Hypothalamus (tissue), 51 donors: ENCODE data around the gene APOB.

Experiments
- DNase-seq, 51 donors: peaks; one replicate each; lab custom pipeline; 2025; lab: John Stamatoyannopoulos, UW

APOB gene, protein sequence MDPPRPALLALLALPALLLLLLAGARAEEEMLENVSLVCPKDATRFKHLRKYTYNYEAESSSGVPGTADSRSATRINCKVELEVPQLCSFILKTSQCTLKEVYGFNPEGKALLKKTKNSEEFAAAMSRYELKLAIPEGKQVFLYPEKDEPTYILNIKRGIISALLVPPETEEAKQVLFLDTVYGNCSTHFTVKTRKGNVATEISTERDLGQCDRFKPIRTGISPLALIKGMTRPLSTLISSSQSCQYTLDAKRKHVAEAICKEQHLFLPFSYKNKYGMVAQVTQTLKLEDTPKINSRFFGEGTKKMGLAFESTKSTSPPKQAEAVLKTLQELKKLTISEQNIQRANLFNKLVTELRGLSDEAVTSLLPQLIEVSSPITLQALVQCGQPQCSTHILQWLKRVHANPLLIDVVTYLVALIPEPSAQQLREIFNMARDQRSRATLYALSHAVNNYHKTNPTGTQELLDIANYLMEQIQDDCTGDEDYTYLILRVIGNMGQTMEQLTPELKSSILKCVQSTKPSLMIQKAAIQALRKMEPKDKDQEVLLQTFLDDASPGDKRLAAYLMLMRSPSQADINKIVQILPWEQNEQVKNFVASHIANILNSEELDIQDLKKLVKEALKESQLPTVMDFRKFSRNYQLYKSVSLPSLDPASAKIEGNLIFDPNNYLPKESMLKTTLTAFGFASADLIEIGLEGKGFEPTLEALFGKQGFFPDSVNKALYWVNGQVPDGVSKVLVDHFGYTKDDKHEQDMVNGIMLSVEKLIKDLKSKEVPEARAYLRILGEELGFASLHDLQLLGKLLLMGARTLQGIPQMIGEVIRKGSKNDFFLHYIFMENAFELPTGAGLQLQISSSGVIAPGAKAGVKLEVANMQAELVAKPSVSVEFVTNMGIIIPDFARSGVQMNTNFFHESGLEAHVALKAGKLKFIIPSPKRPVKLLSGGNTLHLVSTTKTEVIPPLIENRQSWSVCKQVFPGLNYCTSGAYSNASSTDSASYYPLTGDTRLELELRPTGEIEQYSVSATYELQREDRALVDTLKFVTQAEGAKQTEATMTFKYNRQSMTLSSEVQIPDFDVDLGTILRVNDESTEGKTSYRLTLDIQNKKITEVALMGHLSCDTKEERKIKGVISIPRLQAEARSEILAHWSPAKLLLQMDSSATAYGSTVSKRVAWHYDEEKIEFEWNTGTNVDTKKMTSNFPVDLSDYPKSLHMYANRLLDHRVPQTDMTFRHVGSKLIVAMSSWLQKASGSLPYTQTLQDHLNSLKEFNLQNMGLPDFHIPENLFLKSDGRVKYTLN (N-terminal part only)

DNA sequence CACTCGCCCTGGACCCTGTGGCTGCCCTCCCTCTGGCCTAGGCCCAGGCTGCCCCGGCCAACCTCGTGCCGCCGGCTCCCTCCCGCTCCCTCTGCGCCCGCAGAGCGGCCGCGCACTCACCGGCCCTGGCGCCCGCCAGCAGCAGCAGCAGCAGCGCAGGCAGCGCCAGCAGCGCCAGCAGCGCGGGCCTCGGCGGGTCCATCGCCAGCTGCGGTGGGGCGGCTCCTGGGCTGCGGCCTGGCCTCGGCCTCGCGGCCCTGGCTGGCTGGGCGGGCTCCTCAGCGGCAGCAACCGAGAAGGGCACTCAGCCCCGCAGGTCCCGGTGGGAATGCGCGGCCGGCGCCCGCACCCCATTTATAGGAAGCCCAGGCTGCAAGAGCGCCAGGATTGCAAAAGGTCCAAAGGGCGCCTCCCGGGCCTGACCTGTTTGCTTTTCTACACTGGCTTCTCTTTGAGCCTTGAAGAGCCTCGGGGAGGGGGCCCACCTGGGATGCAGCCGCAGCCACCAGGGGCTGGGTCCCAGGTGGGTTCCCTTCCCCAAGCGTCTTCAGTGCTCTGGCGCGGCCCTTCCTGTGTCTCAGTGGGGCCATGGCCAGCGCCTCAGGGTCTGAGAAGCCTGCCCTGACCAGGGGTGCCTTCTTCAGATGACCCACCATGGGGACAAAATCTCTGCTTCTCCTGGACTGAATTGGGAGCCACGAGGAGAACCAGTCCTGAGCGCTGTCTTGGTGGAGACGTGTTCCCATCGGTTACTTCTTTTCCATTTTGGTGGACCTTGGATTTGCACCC, at the start of gene APOB:
TSS of gene APOB (minus strand) at position 330 of the 789 bp plus-strand sequence. CDS start at position 202, 128 bp downstream.
- peak in 3 of 51 donors; percentile 2 to 23 (median 20) for DNase-seq

GRCh38 chr2:21092308-21092869, 48.5 kb upstream of the APOB start:
- DNase-seq = no peak

GRCh38 chr2:21084401-21084800, 40.5 kb upstream of the APOB start:
- no peak for DNase-seq

- DNase-seq = no peak
Measured at GRCh38 chr2:21083482-21083881, 39.6 kb upstream of the APOB start.

- DNase-seq = no peak
Measured at GRCh38 chr2:21078296-21078695, 34.4 kb upstream of the APOB start.

- DNase-seq = no peak
Measured at GRCh38 chr2:21072477-21073242, 28.8 kb upstream of the APOB start.

- no peak for DNase-seq
Measured at GRCh38 chr2:21070341-21071257, 26.7 kb upstream of the APOB start.

GRCh38 chr2:21069746-21070340, 26.0 kb upstream of the APOB start:
- no peak for DNase-seq

GRCh38 chr2:21067859-21068537, 24.1 kb upstream of the APOB start:
- no peak for DNase-seq

- no peak for DNase-seq
Measured at GRCh38 chr2:21067125-21067524, 23.3 kb upstream of the APOB start.

DNA sequence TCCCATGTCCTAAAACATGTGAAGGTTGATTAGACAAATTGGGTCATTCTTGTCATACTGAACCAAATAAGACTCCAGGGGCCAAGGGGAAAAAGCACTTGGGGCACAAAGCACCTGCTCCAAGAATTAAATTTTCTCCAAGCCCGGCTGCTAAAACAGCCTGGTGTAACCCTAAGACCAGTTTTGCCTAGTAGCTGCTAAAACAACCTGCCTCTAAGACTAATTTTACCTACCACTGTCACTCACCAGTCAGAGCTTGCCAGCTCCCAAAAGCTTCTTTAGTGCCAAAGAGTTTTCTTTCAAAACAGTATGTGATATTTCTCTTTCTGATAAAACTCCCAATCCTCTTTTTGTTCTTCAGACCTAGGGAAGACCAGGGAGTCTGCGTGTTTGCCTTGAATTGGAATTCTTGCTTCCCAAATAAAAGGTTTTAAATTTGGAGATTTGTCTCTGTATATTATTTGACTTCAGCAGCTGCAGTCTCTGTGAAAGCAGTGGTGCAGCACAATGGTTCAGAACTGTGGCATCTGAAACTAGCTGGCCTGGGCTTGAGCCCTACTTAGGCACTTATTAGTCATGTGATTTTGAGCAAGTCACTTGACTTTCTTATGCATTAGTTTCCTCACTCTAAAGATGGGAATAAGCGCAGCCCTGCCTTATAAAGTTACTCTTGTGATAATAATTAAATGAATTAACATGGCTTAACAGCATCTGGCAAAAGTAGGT, 16.2 kb upstream of the APOB start:
- no peak for DNase-seq

- no peak for DNase-seq
Measured at GRCh38 chr2:21057097-21057496, 13.2 kb upstream of the APOB start.

DNA sequence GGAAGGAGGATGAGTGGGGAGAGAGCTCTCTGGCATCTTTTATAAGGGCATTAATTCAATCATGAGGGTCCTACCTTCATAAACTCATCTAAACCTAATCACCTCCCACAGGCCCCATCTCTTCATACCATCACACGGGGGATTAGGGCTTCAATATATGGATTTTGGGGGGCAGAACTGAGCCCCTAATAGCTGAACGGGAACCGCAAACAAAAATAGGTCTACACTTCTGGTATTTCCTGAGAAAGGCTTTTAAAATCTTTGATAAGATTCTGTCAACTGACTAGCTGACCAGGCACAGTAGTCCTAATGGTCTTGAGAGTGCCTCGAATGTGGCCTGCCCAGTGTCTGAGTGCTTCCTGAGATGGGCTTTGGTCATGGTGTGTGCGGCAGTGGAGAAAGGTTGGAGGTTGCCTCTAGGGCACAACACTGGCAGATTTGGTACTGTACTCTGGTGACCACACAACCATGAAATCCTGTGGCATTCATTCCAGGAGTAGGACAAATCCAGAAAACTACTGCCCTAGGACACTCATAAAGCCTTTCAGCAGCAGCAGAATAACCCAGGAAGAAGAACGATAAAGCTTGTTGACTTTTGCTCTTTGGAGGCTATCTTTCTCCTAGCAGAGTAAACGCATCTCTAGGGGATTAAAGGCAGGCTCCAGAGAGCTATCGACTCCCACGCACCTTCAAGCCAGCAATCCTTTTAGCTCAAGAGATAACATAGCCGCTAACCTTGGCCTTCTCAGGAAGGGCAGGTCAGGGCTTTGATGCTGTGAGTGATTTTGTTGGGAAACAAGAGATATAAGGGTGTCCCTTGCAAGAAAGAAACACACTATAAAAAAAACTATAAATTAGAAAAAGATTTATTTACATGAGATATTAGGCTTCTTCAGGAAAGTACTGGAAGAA, 12.3 kb upstream of the APOB start:
- DNase-seq = no peak

DNA sequence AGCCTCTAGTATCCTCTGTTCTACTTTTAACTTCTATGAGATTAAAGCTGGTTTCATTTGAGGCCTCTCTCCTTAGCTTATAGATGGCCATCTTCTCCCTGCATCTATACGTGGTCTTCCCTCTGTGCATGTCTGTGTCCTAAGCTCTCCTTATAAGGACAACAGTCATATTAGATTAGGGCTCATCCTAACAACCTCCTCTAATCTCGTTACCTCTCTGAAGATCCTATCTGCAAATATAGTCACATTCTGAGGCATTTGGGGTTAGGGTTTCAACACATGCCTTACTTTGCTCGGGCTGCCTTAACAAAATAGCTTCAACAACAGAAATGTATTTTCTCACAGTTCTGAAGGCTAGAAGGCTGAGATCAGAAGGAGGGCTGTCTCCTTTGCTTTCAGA, 11.6 kb upstream of the APOB start:
- no peak for DNase-seq

DNA sequence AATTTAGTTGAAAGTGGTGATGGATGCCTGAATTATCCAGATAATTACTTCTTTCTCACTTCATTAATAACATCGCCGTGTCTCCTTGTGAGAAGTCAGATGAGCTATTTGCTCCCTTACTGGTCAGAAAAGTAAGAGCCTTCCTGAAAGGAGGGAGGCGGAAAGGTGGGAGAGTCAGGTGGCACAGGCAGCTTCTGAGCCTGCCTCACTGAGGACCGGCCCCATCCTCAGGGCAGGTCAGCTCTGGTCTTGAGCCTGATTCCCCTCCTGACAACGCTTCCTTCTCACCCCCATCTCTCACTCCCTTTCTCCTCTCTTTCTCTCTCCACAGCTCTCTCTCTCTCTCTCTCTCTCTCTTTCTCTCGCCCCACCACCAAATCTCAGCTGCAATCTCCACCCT, 10.1 kb upstream of the APOB start:
- no peak for DNase-seq
